Hematopoietic multipotent progenitor cell (in vitro differentiated cells): ENCODE measurements around the gene NUP214. TPM values are rescaled to one million over a fixed set of nuclear protein-coding genes. Genes with fewer than 3 reads are reported as not detected.

Source experiments
- DNase-seq, 3 donors: peaks; one replicate each; pipeline ENCODE4 v3.0.0-alpha.2; 2011 to 2015; ENCODE audit warnings: low read depth in 2 of 3, low spot score in 2 of 3
- total RNA-seq: library from RNA; depleted of rRNA; stranded (reverse); fragments of >200 nt; gene quantifications from one replicate; pipeline ENCODE4 v1.2.3, GENCODE V29; 2012

Gene NUP214
- total RNA-seq: 36.4 TPM

DNA sequence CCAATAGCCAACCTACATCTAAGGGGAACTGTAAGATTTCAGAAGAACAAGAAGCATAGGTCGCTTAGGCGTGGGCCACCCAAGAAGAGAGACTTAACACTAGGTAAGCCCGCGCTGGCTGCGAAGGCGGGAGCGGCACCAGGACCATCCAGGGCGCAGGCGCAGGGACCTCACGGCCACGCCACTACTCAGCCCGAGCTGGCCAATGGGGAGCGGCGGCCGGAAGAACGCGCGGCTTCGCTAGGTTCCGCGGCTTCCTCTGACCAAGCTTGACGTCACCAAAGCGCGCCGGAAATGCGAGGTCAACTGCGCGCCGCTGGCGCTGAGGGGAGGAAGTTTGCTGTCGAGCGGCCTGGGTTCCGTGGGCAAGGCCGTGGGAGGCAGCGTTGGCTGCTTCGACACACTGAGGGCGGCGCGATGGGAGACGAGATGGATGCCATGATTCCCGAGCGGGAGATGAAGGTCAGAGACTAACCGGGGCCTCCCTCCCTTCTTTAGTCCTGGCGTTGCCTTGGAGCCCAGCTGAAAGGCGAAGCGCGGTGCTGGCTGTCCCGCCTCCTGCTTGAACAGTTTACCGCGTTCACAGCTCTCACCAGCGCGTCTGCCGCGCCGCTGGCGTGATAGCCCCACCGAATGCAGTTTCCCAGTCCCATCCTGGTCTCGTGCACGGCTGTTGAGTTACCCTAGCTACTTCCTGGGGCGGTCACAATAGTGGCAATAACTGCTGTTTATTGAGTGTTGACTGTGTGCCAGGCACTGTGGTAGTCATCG, at the start of gene NUP214:
Gene NUP214 (plus strand): TSS at position 299 of the 771 bp plus-strand sequence. CDS start 119 bp downstream, at position 418.
- peak; percentile 99 to 100 (median 99) for DNase-seq

DNA sequence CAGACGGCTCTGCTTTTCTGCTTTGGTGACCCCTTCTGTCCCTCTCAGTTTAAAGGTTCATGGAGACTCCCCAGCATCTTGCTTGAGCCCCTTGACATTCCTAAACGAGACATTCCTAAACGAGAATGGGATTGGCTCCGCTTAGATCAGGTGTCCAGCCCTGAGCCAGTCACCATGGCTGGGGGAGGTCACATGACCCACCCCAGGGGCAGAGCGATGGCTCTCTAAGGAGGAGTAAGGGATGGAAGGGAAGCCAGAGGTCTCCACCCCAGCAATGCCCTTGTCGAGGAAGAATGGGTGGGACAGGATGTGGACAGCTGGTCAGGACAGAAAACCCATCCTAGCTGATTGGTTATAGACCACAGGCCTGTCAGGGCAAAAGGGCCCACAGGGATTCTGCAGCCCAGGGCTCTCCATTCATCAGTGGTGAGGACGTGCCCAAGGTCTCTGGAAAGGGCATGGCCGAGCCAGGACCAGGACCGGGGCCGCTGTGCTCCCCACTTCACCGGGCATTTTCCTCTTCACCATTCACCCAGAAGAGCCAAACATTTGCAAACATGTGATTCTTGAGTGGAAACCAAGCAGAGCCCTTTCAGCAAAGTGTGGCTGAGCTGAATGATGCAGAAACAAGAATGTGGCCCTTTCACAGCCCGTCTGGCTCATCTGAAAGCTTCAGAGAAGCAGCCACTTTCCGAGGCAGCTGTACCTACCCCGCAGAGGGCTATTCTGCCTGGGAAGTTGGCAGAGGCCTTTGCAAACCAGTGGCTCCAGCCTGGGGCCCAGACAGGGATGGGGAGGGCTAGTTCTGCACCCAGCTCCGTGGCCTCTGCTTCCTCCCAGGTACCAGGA, 48.8 kb upstream of the NUP214 start:
- DNase-seq: no peak

DNA sequence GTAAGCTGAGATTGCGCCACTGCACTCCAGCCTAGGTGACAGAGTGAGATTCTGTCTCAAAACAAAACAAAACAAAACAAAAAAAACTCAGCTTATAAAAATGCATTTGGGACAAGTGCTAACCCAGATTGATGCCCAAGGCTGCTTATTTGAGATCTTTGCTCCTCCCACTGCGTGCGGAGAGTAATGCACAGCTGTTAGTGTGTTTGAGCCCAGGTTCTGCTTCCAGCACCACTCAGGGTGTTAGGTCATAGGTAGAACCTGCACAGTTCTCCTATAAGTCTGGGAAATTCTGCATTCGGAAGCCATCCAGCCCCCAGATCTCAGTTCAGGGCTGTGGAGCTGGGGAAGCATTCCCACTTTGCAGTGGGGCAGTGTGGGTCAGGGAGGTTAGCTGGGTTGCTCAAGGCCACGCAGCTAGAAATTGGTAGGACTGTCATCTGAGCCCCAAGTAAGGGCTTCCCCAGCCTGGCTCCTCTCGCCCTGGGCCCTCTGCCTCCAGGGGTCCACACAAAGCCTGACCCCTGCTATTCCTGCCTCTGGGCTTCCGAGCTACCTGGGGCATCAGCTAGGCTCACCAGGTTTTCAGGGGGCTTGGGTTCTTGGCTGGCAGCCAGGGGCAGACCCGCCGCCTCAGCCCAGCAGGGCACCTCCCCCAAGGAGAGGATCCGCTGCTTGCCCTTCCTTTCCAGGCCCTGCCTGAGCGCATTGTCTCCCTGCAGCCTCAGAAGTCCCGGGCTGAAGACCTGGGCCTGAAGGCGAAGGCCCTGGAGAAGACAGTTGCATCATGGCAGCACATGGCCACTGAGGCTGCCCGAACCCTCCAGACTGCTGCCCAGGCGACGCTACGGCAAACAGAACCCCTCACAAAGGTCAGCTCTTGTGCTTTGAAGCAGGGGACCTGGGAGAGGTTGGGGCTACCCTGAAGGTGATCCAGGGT, 46.7 kb upstream of the NUP214 start:
- DNase-seq: no peak

DNA sequence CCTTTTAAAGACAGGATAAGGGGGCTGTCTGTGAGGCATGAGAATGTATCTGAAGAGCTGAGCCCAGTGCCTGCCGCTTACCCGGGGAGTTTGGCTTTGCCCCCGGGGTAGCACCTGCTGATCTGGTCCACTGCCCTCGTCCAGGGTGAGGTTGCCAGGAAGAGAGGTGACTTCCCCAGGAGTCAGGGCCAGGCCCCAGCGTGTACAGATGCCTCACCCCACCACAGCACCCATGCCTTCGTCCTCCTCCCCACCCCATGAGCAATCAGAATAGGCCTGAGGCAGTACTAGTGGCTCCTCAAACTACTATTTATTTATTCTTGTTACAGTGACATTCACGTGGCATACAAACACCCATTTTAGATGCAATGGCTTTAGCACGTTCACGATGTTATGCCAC, 44.8 kb upstream of the NUP214 start:
- no peak for DNase-seq

GRCh38 chr9:131081868-131082267, 43.5 kb upstream of the NUP214 start:
- no peak for DNase-seq

DNA sequence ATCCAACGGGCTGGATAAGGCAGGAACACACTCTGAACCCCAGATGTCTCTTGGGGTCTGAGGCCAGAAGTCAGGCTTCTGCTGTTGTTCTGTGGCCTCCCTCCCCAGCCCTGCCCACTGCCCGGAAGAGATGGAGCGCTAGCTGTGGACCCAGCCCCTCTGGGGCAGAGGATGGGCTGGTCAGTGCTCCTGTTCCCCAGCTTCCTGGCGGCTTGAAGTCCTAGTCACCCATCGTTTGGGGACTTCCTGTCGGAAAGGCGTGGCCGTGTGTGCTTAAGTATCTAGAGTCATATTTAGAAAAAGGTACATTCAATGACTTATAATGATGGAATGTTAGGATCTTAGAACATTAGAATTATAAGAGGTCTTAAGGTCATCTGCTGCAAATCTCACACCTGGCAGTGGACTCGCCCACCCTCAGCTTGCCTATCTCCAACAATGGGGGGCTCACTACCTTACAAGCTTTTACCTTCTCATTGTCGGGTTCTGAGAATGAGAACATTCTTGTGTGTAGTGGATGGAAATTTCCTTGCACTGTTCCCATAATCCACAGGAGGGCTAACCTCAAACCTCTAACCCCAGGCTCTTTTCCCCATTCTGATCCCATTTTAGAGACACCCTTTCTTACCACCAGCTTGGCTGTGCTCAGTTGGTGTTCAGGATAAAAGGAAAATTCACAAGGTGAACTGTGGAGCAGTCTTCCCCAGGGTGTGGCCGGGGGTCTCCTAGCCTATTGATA, 42.4 kb upstream of the NUP214 start:
- no peak for DNase-seq

DNA sequence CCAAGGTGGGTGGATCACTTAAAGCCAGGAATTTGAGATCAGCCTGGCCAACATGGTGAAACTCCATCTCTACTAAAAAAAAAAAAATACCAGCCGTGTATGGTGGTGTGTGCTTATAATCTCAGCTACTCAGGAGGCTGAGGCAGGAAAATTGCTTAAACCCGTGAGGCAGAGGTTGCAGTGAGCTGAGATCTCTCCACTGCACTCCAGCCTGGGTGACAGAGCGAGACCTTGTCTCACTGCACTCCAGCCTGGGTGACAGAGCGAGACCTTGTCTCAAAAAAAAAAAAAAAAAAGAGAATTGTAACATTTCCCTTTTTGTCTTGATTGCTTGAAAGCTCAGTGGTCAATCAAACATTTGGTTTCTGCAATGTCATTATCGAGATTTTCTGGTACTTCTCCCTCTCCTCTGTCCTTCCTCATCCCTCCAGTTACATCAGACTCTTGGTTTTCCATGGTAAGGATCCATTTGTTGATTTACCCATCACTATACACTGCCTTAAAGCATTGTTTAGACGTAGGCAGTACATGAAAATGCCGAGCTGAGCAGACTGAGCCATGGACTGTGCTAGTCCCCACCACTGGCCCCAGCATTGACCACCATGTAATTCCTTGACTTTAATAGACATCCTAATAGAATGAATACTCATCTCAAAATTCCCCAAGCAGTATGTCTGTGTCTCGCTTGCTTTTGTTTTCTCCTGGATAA, 40.6 kb upstream of the NUP214 start:
- no peak for DNase-seq

- DNase-seq: no peak
Measured at GRCh38 chr9:131085370-131086122, 39.8 kb upstream of the NUP214 start.

GRCh38 chr9:131087354-131087893, 38.0 kb upstream of the NUP214 start:
- DNase-seq: no peak

- no peak for DNase-seq
Measured at GRCh38 chr9:131090025-131090787, 35.2 kb upstream of the NUP214 start.

- DNase-seq: no peak
Measured at GRCh38 chr9:131091352-131091992, 33.9 kb upstream of the NUP214 start.

DNA sequence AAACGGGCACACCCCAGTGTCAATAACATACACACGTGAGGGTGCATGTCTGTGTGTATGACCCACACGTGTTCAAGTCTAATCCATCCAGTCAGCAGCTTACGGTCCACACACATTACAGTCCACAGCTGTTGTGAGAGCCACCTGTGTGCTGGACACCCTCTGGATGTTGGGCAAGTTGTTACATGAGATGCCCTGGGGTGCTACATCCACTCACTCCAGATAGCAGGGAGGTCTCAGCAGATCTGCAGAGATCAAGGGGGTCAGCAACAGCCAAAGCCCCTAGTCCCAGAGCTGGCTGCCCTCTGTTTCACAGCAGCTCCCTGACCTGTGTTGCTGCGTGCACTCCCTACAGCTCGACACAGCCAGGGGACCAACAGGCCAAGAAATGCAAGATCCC, 33.4 kb upstream of the NUP214 start:
- DNase-seq: no peak

- no peak for DNase-seq
Measured at GRCh38 chr9:131092548-131093440, 32.6 kb upstream of the NUP214 start.

GRCh38 chr9:131094015-131094414, 31.4 kb upstream of the NUP214 start:
- no peak for DNase-seq

DNA sequence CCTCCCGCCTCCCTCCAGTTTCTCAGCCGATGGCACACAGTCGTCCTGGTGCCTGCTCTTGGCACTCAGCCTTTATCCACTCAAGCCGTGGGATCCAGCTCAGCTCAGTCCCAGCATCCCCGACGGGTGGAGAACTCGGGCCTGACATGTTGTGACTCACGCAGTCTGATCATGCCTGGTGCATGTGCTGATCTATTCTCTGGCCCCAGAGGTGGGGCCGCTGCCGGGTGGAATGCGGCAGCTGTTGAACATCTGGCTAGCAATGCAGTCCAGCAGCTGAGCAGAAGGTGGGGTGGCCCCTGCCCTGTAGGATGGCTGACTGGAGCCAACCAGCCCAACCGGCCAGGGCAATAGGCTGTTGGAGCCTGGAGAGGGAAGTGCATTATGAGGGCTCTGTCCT, 30.8 kb upstream of the NUP214 start:
- no peak for DNase-seq

DNA sequence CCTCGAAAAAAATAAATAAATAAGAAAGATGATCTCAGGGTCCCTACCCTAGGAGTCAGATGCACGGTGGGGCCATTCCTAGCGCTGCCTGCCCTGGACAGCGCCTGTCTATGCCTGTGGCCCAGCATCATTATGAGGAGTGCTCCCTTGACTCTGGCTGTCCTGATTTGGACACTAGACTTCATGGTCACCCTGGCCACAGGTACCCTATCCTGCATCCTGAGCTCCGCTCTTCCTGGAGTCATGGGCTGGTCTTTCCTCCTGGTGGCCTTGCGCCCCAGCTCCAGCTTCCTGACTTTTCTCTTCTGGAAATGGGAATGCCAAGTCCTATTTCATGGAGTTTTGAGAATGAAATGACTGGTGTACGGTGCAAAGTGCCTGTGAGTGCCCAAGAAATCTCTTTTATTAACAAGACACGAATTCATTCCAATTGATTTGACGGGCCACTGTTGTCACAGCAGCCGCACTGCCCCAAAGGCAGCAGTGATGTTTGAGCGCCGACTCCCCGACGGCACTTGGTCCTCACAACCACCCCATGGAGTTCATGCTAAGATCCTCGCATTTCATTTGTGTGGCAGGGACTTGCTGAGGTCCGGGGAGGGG, 29.6 kb upstream of the NUP214 start:
- no peak for DNase-seq
